OCI-LY3 (cell line): ENCODE measurements around the gene EPS15.

Source experiments
- CTCF ChIP-seq: fragments of 200-600, 300-600 bp; sonication (generic); IDR thresholded peaks from 2 replicates; pipeline ENCODE4 v1.5.1; 2014; ENCODE audit warnings: antibody characterized with exemption, low read length, low read depth
- EZH2phosphoT487 ChIP-seq: fragments of 200-600 bp; shearing (Covaris generic); IDR thresholded peaks from 2 replicates; pipeline ENCODE4 v1.6.1; 2018; ENCODE audit warnings: antibody characterized with exemption, mixed run types, low read depth

- TF ChIP-seq CTCF (no peak), EZH2phosphoT487 (no peak)
Observed at GRCh38 chr1:51439895-51440294, 79.2 kb downstream of the EPS15 start.
